ENCODE measurements around the gene C14orf93. TPM values are rescaled to one million over a fixed set of nuclear protein-coding genes. Genes with fewer than 3 reads are reported as not detected.

C14orf93 gene
- total and polyA plus RNA-seq, 9 of the 15 experiments (the other 6 are each of a cell fraction or from before 2014, with no cell fraction given): 2.2 to 22.4 (median 16.1) TPM

GRCh38 chr14:23034498-23035302, 24.8 kb upstream of the C14orf93 start, which contains the start of gene PSMB5 (continued):
- TF ChIP-seq, protein P1, sequence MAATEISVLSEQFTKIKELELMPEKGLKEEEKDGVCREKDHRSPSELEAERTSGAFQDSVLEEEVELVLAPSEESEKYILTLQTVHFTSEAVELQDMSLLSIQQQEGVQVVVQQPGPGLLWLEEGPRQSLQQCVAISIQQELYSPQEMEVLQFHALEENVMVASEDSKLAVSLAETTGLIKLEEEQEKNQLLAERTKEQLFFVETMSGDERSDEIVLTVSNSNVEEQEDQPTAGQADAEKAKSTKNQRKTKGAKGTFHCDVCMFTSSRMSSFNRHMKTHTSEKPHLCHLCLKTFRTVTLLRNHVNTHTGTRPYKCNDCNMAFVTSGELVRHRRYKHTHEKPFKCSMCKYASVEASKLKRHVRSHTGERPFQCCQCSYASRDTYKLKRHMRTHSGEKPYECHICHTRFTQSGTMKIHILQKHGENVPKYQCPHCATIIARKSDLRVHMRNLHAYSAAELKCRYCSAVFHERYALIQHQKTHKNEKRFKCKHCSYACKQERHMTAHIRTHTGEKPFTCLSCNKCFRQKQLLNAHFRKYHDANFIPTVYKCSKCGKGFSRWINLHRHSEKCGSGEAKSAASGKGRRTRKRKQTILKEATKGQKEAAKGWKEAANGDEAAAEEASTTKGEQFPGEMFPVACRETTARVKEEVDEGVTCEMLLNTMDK (IDR thresholded peaks at IDR 0.05; ENCODE audit: borderline replicate concordance, insufficient read depth, low read depth, low read length, poor library complexity, severe bottlenecking): peak; percentile 4
- TF ChIP-seq CCNT2 (IDR thresholded peaks at IDR 0.05; ENCODE audit: borderline replicate concordance, extremely low read depth, insufficient read length, low read depth, low read length) (no peak), RFX5 (IDR thresholded peaks at IDR 0.05; ENCODE audit: low read depth, low read length) (no peak), NFYB (IDR thresholded peaks at IDR 0.05; ENCODE audit: extremely low read depth, insufficient read length) (no peak), FIP1L1 (IDR thresholded peaks at IDR 0.05; ENCODE audit: low read depth, low read length, poor library complexity, severe bottlenecking) (no peak), MECOM (CRISPR knock-in tag; IDR thresholded peaks at IDR 0.05) (no peak), SREBF2 (CRISPR knock-in tag; IDR thresholded peaks at IDR 0.05) (no peak), NFIX (CRISPR knock-in tag; IDR thresholded peaks at IDR 0.05; ENCODE audit: low read depth) (no peak), LARP7 (IDR thresholded peaks at IDR 0.05) (no peak), SMARCE1 (IDR thresholded peaks at IDR 0.05) (no peak), PTTG1 (tag; IDR thresholded peaks at IDR 0.05; ENCODE audit: low read depth) (no peak), POU5F1 (IDR thresholded peaks at IDR 0.05; ENCODE audit: borderline replicate concordance, low read depth, low read length, partially characterized antibody) (no peak), FOS (IDR thresholded peaks at IDR 0.05; ENCODE audit: extremely low read depth, insufficient read length) (no peak), E2F5 (CRISPR knock-in tag; IDR thresholded peaks at IDR 0.05) (no peak), ZNF449 (CRISPR knock-in tag; IDR thresholded peaks at IDR 0.05) (no peak), ZC3H8 (IDR thresholded peaks at IDR 0.05) (no peak), ZNF77 (CRISPR knock-in tag; IDR thresholded peaks at IDR 0.05) (no peak), BRF1 (IDR thresholded peaks at IDR 0.05; ENCODE audit: borderline replicate concordance, extremely low read depth, insufficient read length) (no peak), POLR2AphosphoS2 (IDR thresholded peaks at IDR 0.05; ENCODE audit: low read length) (no peak), HMGXB4 (CRISPR knock-in tag; IDR thresholded peaks at IDR 0.05) (0 out of 2 replicates have a peak, but pooled peaks have one; percentile 8), NFRKB (IDR thresholded peaks at IDR 0.05; ENCODE audit: low read depth) (peak; percentile 98)
- TF ChIP-seq, protein P2, sequence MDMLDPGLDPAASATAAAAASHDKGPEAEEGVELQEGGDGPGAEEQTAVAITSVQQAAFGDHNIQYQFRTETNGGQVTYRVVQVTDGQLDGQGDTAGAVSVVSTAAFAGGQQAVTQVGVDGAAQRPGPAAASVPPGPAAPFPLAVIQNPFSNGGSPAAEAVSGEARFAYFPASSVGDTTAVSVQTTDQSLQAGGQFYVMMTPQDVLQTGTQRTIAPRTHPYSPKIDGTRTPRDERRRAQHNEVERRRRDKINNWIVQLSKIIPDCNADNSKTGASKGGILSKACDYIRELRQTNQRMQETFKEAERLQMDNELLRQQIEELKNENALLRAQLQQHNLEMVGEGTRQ (CRISPR knock-in tag; IDR thresholded peaks at IDR 0.05): no peak
